Measurements from ENCODE around the gene EGF.

EGF gene

GRCh38 chr4:110020139-110020538 is 107.5 kb downstream of the EGF start:
- H3K27ac ChIP-seq, result no peak overlapping the region
- no peak for TF ChIP-seq CTCF (conservative IDR thresholded peaks at IDR 0.05)
- TF ChIP-seq ZFX (IDR thresholded peaks at IDR 0.05), result no peak

GRCh38 chr4:110020646-110021443 is 108.2 kb downstream of the EGF start:
- no peak overlapping the region for H3K27ac ChIP-seq
- no peak for TF ChIP-seq CTCF (conservative IDR thresholded peaks at IDR 0.05)
- TF ChIP-seq ZFX (IDR thresholded peaks at IDR 0.05), result no peak

- no peak for TF ChIP-seq CTCF (conservative IDR thresholded peaks at IDR 0.05)
- TF ChIP-seq ZFX (IDR thresholded peaks at IDR 0.05), result no peak
- H3K27ac ChIP-seq, result no peak overlapping the region
These were observed 109.8 kb downstream of the EGF start for GRCh38 chr4:110022457-110022856.

- no peak overlapping the region for H3K27ac ChIP-seq
These were observed 112.4 kb downstream of the EGF start for GRCh38 chr4:110025056-110025455.

GRCh38 chr4:110025718-110026117 is 113.0 kb downstream of the EGF start:
- TF ChIP-seq CTCF (conservative IDR thresholded peaks at IDR 0.05) (no peak), ZFX (IDR thresholded peaks at IDR 0.05) (no peak)
- no peak overlapping the region for H3K27ac ChIP-seq

More at GRCh38 chr4:110025056-110025455, 112.4 kb downstream of the EGF start:
- TF ChIP-seq CTCF (conservative IDR thresholded peaks at IDR 0.05), result no peak
- no peak for TF ChIP-seq ZFX (IDR thresholded peaks at IDR 0.05)

GRCh38 chr4:110032603-110033002 is 119.9 kb downstream of the EGF start:
- TF ChIP-seq ZFX (IDR thresholded peaks at IDR 0.05), result no peak
- no peak for TF ChIP-seq CTCF (conservative IDR thresholded peaks at IDR 0.05)
- no peak overlapping the region for H3K27ac ChIP-seq

GRCh38 chr4:110033355-110034025 is 120.8 kb downstream of the EGF start:
- no peak for TF ChIP-seq CTCF (conservative IDR thresholded peaks at IDR 0.05)
- no peak for TF ChIP-seq ZFX (IDR thresholded peaks at IDR 0.05)
- H3K27ac ChIP-seq, result no peak overlapping the region

All from C4-2B (cell line).